ENCODE measurements around the gene TBC1D23.

GRCh38 chr3:100261485-100261903 lies 702 bp downstream of the TBC1D23 start:
- TF ChIP-seq, protein P1, sequence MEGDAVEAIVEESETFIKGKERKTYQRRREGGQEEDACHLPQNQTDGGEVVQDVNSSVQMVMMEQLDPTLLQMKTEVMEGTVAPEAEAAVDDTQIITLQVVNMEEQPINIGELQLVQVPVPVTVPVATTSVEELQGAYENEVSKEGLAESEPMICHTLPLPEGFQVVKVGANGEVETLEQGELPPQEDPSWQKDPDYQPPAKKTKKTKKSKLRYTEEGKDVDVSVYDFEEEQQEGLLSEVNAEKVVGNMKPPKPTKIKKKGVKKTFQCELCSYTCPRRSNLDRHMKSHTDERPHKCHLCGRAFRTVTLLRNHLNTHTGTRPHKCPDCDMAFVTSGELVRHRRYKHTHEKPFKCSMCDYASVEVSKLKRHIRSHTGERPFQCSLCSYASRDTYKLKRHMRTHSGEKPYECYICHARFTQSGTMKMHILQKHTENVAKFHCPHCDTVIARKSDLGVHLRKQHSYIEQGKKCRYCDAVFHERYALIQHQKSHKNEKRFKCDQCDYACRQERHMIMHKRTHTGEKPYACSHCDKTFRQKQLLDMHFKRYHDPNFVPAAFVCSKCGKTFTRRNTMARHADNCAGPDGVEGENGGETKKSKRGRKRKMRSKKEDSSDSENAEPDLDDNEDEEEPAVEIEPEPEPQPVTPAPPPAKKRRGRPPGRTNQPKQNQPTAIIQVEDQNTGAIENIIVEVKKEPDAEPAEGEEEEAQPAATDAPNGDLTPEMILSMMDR (IDR thresholded peaks at IDR 0.05; ENCODE audit: low read depth, low read length, missing input control): no peak
- TF ChIP-seq NR2F2 (IDR thresholded peaks at IDR 0.05): no peak
- TF ChIP-seq YY1 (IDR thresholded peaks at IDR 0.05): no peak
- no peak for TF ChIP-seq RAD21 (IDR thresholded peaks at IDR 0.05)
- no peak for TF ChIP-seq RXRA (IDR thresholded peaks at IDR 0.05)
- no peak for TF ChIP-seq TAF1 (conservative IDR thresholded peaks at IDR 0.05)
- no peak for TF ChIP-seq EGR1 (IDR thresholded peaks at IDR 0.05; ENCODE audit: low read depth in 2 of 2)
- no peak for TF ChIP-seq REST (IDR thresholded peaks at IDR 0.05)
- TF ChIP-seq GABPA (IDR thresholded peaks at IDR 0.05 in 1 of 2, conservative IDR thresholded peaks at IDR 0.05 in 1 of 2): no peak

Measured in liver (tissue), 3 donors.